GM21786 (cell line): ENCODE data around the gene RECQL5.

Experiments
- ATAC-seq: cut with Tn5 transposase; IDR thresholded peaks from one replicate; pipeline ENCODE4 v1.9.1; 2021; ENCODE audit not compliant: unreplicated experiment

Gene RECQL5

DNA sequence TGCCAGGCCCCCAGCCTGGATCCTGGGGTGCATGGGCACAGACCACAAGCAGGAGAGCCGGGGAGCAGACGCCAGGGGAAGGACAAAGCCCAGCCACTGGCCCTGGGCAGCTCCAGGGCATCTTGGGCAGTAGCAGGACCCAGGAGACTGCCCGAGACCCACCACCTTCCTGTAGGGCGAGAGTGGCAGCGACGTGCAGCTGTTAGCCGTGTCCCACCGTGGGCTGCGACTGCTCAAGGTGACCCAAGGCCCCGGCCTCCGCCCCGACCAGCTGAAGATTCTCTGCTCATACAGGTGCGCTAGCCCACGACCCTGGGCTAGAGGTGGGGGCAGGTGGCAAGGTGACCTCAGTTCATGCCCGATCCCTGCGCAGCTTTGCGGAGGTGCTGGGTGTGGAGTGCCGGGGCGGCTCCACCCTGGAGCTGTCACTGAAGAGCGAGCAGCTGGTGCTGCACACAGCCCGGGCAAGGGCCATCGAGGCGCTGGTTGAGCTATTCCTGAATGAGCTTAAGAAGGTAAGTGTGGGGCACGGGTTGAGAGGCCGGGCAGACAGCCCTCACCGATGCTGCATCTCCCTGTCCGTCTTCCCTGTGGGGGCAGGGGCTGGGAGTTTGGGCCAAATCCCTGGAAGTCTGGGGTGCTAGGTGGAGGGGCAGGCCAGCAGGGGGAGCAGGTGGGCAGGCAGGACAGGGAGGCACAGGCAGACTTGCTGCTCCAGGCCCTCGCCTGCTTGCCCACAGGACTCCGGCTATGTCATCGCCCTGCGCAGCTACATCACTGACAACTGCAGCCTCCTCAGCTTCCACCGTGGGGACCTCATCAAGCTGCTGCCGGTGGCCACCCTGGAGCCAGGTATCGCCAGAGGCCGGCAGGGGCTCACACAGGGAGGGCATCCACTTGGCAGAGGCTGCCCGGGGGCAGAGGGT is 47.2 kb downstream of the RECQL5 start:
- ATAC-seq = no peak

GRCh38 chr17:75617675-75618074 is 49.3 kb downstream of the RECQL5 start:
- no peak for ATAC-seq

DNA sequence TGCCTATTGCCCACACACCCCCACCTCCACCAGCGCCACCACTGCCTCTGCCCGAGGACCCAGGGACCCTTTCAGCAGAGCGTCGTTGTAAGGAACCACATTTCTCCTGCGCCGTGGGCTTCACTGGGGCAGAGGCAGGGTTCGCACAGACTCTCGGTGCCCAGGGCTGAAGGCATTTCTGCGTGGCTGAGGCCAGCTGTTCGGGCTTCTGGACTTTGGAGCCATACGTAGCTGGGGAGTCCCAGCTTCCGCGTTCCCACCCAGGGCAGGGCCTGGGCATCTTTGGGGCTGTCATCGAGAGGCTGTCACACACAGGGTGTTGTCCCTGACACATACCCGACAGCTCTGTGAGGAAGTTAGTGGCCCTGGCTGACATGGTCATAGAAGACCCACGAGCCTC is 49.7 kb downstream of the RECQL5 start:
- no peak for ATAC-seq

GRCh38 chr17:75616521-75617122 is 50.3 kb downstream of the RECQL5 start:
- no peak for ATAC-seq

DNA sequence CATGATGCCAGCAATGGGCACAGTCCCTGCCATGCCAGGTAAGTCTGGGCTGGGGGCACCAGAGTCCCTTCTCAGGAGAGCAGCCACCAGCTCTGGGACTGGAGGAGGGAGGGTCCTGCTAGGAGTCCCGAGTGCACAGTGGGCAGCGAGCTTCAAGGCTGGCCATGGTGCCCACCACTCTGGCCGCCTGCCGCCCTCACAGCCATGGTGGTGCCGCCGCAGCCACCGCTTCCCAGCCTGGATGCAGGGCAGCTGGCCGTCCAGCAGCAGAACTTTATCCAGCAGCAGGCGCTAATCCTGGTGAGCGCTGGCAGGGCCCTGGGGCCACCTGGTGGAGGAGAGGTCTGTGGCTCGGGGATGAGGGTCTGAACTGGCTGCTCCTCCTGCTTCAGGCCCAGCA is 51.7 kb downstream of the RECQL5 start:
- ATAC-seq = no peak

GRCh38 chr17:75614556-75615270 is 52.2 kb downstream of the RECQL5 start:
- no peak for ATAC-seq

GRCh38 chr17:75614006-75614405 is 52.9 kb downstream of the RECQL5 start:
- ATAC-seq = no peak

GRCh38 chr17:75612906-75613626 is 53.9 kb downstream of the RECQL5 start:
- ATAC-seq = no peak

DNA sequence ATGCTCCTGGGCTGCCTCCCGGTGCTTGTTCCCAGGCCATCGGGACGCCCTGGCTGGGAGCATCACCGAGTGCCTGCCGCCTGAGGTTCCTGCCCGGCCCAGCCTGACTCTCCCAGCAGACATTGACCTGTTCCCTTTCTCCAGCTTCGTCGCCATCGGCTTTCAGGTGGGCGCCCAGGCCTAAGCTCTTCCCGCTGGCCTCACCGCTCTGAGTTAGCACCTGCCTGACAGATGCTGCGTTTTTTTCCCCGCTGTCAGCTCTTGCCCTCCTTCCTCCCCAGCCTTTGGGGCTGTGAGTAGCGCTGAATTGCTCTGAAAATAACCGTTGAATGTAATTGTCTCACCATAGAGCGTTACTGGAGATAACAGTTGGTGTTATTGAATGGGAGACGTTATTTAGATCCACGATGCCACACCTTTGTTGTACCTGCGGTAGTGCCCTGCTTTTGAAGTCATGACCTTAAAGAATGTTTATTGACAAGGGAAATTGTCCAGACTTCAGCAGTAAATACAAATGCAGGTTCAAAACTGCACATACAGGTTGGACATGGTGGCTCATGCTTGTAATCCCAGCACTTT is 55.0 kb downstream of the RECQL5 start:
- no peak for ATAC-seq

- ATAC-seq = no peak
Observed at GRCh38 chr17:75610103-75610984, 56.6 kb downstream of the RECQL5 start.

DNA sequence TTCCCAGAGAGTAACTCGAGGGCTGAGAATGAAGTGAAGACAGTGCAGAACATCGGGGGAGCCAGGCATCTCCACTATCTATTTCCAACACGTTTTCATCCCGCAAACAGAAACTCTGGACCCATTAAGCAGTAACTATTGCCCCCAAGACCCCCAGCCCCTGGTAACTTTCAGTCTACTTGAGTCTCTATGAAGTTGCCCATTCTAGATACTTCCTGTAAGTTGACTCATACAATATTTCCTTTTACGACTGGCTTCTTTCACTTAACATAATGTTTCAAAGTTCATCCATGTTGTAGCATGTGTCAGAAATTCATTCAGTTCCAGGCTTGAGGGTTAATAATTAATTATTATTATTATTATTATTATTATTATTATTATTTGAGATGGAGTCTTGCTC is 59.9 kb downstream of the RECQL5 start:
- no peak for ATAC-seq

- ATAC-seq = no peak
Observed at GRCh38 chr17:75605790-75606189, 61.2 kb downstream of the RECQL5 start.

DNA sequence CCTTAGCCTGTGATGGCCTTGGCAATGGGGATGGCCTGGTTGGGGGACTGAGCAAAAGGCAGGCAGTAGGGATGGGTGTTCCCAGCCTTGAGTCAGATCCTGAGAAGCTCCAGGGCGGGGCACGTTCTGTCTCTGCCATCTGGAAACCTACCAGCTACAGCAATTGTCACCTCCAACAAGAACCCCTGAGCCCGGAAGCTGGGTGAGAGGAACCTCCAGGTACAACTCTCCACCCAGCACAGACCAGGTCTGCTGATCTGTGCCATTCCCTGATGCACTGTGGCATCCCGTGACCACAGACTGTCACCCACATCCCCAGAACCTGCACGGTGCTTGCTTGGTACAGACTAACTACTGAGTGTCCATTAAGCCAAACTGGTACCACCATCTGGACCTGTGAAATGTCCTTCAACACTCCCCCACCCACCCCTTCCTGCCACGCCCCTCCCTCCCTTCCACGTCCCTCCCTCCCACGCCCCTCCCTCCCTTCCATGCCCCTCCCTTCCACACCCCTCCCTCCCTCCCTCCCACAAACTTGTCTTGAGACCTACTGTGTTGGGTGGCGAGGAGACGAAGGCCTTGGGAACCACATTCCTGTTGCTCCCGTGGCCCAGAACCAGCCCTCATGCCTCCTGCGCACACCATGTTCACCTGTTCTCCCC is 62.8 kb downstream of the RECQL5 start:
- ATAC-seq = no peak

DNA sequence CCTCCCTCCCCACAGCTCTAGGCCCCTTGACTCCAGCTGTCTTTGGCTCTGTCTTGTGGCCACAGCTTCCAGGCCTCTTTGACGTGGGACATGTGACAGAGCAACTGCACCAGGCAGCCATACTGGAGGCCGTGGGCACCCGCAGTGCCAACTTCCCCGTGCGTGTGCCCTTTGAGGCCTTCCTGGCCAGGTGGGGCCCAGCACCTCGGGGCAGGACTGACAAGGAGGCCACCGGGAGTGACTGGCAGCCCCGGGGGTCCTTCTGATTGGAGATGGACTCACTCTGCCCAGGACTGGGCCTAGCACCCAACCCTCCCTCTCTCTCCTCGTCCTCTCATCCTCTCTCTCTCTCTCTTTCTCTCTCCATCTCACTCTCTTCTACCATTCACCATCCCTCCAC is 63.8 kb downstream of the RECQL5 start:
- no peak for ATAC-seq

DNA sequence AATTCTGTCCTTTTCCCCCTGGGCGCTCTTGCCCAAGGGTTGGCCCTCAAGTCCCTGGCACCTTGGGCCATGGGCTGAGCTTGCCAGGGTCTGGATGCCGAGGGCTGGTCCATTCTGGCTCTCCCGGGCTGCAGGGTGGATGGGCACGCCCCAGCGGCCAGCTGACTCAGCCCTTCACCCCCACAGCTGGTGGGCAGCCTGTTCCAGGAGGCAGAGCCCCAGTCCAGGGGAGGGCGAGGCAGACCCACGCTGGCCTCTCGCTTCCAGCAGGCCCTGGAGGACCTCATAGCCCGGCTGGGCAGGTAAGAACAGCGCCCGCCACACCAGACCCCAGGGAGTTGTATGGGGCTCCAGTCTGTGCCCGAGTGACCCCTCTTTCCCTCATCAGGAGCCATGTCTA is 64.3 kb downstream of the RECQL5 start:
- ATAC-seq = no peak

DNA sequence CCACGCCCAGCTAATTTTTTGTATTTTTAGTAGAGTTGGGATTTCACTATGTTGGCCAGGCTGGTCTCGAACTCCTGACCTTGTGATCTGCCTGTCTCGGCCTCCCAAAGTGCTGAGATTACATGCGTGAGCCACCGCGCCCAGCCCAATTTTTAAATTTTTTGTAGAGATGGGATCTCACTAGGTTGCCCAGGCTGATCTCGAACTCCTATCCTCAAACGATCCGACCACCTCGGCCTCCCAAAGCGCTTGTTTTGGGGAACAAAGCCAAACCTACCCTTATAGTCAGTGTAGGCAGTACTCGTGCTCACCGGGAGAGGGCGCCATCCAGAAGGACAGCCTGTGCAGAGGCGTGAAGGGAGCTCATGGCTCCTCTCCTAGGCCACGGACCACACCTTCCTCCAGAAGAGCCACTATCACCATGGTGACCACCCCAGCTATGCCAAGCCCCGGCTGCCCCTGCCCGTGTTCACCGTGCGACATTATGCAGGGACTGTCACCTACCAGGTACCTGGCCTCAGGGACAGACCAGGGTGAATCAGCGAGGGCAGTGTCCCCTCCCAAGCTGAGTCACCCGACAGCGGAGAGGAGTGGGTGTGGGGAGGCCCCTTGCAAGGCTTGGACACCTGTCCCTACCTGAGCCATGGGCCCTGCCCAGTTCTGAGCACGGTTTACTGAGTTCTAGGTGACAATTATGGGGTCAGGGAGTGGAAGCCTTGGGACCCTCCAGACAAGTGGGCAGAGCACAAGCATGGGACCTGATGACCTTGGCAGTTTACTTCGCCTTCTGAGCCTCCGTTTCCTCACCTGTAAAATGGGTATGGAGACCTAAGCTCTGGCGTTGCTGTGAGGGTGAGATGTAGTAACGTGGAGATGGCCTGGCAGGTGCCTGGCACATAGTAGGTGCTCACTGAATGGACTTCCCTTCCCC is 65.6 kb downstream of the RECQL5 start:
- ATAC-seq = no peak

- no peak for ATAC-seq
Observed at GRCh38 chr17:75596320-75597087, 70.5 kb downstream of the RECQL5 start.

DNA sequence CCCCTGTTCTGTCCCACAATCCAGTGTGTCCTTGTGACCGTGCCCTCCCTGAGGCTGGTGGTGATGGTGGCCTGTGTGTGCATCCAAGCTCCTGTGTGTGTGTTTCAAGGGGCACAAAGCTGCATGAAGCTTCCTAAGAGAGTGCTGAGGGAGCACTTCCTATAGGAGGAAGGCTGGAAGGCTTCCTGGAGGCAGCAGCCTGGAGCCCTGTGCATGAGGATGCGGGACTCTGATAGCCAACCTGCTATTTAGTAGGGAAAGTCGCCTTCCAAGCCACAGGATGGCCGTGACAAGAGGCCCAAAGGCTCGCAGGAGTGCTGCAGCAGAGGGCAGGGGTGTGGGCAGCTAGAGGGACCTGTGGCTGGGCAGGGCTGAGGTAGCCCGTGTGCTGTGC is 71.0 kb downstream of the RECQL5 start:
- ATAC-seq = no peak
